NCI-H1930 (cell line): ENCODE measurements around the gene RPL14.

ENCODE experiments used
- DNase-seq, 2 experiments: peaks; one replicate each; lab custom pipeline; 2025; lab: John Stamatoyannopoulos, UW

The RPL14 gene

GRCh38 chr3:40463579-40463978, 6.4 kb downstream of the RPL14 start:
- no peak for DNase-seq

GRCh38 chr3:40464339-40465110, 7.4 kb downstream of the RPL14 start:
- no peak for DNase-seq

GRCh38 chr3:40465111-40465407, 7.9 kb downstream of the RPL14 start:
- DNase-seq = no peak

- no peak for DNase-seq
Measured at GRCh38 chr3:40465456-40465855, 8.3 kb downstream of the RPL14 start.

GRCh38 chr3:40468018-40468417, 10.9 kb downstream of the RPL14 start:
- DNase-seq = no peak

- no peak for DNase-seq
Measured at GRCh38 chr3:40470701-40471100, 13.6 kb downstream of the RPL14 start.

GRCh38 chr3:40476478-40477470, 19.6 kb downstream of the RPL14 start, which contains the start of gene ZNF619:
Gene ZNF619, plus strand, starts transcription at chr3:40477122. Its CDS starts 858 bp downstream, at chr3:40477980.
- peak; percentile 5 to 50 for DNase-seq

- no peak for DNase-seq
Measured at GRCh38 chr3:40477666-40478065, 20.5 kb downstream of the RPL14 start.

- no peak for DNase-seq
Measured at GRCh38 chr3:40487172-40487571, 30.0 kb downstream of the RPL14 start.

GRCh38 chr3:40490916-40491315, 33.8 kb downstream of the RPL14 start:
- DNase-seq = no peak

GRCh38 chr3:40494698-40495097, 37.6 kb downstream of the RPL14 start:
- no peak for DNase-seq

- DNase-seq = no peak
Measured at GRCh38 chr3:40497288-40497687, 40.1 kb downstream of the RPL14 start.

- DNase-seq = no peak
Measured at GRCh38 chr3:40499952-40500351, 42.8 kb downstream of the RPL14 start.

- DNase-seq = no peak
Measured at GRCh38 chr3:40502034-40502433, 44.9 kb downstream of the RPL14 start.

GRCh38 chr3:40504636-40505430, 47.7 kb downstream of the RPL14 start:
- DNase-seq = no peak

- DNase-seq = peak; percentile 77 to 78
Measured at GRCh38 chr3:40505599-40506462, 48.7 kb downstream of the RPL14 start, which contains the start of gene ZNF620. Gene ZNF620, plus strand, starts transcription at chr3:40506039. Its CDS starts 314 bp downstream, at chr3:40506353.

- DNase-seq = no peak
Measured at GRCh38 chr3:40511031-40511718, 54.0 kb downstream of the RPL14 start.

- no peak for DNase-seq
Measured at GRCh38 chr3:40516201-40516600, 59.1 kb downstream of the RPL14 start.

- DNase-seq = no peak
Measured at GRCh38 chr3:40518067-40518466, 60.9 kb downstream of the RPL14 start.
